Colon (tissue), 2 donors: ENCODE measurements around the gene CLDN7.

ENCODE experiments used
- FAIRE-seq: peaks from 2 replicates; lab custom pipeline; 2012; peaks lifted over from hg19 to GRCh38; lab: Jason Lieb, UNC
- donor health status: control.
- donor health status: control.

The CLDN7 gene

GRCh38 chr17:7285679-7286078, 23.4 kb upstream of the CLDN7 start:
- FAIRE-seq = no peak

GRCh38 chr17:7284911-7285310, 22.6 kb upstream of the CLDN7 start:
- FAIRE-seq = no peak

GRCh38 chr17:7283471-7284216, 21.4 kb upstream of the CLDN7 start:
- no peak for FAIRE-seq

GRCh38 chr17:7282752-7283321, 20.6 kb upstream of the CLDN7 start:
- FAIRE-seq = no peak

- FAIRE-seq = no peak
These were observed 19.9 kb upstream of the CLDN7 start for GRCh38 chr17:7281953-7282751.

- FAIRE-seq = peak; percentile 18
These were observed 19.0 kb upstream of the CLDN7 start, which contains the start of gene SLC2A4 for GRCh38 chr17:7281074-7281952. SLC2A4 (plus strand) TSS chr17:7281718; CDS start chr17:7281935, 217 bp downstream.

GRCh38 chr17:7280519-7281073, 18.3 kb upstream of the CLDN7 start:
- FAIRE-seq = no peak

GRCh38 chr17:7279448-7279847, 17.2 kb upstream of the CLDN7 start:
- no peak for FAIRE-seq

GRCh38 chr17:7266784-7267183, 4.5 kb upstream of the CLDN7 start:
- no peak for FAIRE-seq

- no peak for FAIRE-seq
These were observed 1.5 kb upstream of the CLDN7 start for GRCh38 chr17:7263801-7264078.

- no peak for FAIRE-seq
These were observed 890 bp upstream of the CLDN7 start for GRCh38 chr17:7262935-7263800.

GRCh38 chr17:7261379-7262191, 693 bp downstream of the CLDN7 start:
- FAIRE-seq = no peak

GRCh38 chr17:7260651-7261378, 1.5 kb downstream of the CLDN7 start:
- no peak for FAIRE-seq

GRCh38 chr17:7260151-7260550, 2.1 kb downstream of the CLDN7 start:
- FAIRE-seq = no peak

GRCh38 chr17:7259555-7259889, 2.8 kb downstream of the CLDN7 start:
- no peak for FAIRE-seq

- FAIRE-seq = no peak
These were observed 3.3 kb downstream of the CLDN7 start for GRCh38 chr17:7258731-7259554.

GRCh38 chr17:7256766-7257456, 5.4 kb downstream of the CLDN7 start:
- no peak for FAIRE-seq

GRCh38 chr17:7254511-7254910, 7.8 kb downstream of the CLDN7 start:
- FAIRE-seq = no peak
